ENCODE results near the gene LRRC8B.

DNA sequence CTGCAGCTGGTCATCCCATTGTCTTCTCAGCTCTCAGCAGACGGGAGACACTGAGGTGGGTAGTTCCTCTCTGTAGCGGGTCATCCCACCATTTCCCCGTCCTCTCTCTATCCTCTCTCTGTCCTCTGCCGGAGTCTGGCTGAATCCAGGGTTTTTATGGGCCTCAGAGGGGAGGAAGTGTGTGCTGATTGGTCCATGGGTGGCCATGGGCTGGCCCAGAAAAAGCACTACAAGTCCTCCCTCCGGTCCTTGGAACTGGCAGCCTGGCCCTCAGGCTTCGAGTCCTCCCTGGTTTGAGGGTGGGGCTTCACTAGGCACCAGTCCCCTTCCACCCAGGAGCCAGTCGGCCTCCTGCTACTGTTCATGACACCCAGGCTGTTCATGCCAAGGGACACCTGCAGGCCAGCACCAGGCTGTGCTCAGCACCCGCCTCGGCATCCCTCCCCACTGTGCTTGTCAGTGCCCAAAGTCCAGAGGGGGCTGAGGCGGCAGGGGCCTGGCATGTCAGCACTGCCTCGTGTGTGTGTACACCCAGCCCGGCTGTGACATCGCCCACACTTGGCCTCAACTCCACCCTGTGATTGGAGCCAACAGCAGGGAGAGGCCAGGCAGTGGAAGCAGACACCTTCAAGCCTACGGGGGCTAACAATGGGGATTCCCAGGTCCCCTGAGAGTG is 85.3 kb downstream of the LRRC8B start:
- no peak for TF ChIP-seq EZH2 (IDR thresholded peaks at IDR 0.05; ENCODE audit: insufficient read depth, poor library complexity, severe bottlenecking)
- no peak for TF ChIP-seq EZH2phosphoT487 (IDR thresholded peaks at IDR 0.05; ENCODE audit: insufficient read depth, low read depth)

Data from GM23248 (cell line).